ENCODE data around the gene PPP1R18.

DNA sequence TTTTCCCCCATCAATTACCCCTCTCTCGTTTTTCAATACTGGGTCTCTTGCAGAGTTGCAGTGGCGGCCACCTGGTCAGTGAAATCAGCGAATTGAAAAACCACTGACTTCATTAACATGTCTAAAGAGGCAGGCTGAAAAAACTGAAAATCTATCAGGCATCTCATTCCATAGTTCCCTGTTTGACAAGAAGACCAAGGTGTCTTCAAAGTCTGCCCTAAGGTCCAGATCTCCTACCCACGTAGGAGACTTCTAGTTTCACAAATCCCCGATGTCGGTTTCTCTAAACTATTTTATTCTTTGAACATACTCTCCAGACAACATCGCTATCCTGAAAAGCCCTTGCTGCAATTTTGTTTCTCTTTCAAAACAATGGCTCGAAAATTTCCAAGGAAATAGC, 32.9 kb upstream of the PPP1R18 start:
- TF ChIP-seq, protein P1, sequence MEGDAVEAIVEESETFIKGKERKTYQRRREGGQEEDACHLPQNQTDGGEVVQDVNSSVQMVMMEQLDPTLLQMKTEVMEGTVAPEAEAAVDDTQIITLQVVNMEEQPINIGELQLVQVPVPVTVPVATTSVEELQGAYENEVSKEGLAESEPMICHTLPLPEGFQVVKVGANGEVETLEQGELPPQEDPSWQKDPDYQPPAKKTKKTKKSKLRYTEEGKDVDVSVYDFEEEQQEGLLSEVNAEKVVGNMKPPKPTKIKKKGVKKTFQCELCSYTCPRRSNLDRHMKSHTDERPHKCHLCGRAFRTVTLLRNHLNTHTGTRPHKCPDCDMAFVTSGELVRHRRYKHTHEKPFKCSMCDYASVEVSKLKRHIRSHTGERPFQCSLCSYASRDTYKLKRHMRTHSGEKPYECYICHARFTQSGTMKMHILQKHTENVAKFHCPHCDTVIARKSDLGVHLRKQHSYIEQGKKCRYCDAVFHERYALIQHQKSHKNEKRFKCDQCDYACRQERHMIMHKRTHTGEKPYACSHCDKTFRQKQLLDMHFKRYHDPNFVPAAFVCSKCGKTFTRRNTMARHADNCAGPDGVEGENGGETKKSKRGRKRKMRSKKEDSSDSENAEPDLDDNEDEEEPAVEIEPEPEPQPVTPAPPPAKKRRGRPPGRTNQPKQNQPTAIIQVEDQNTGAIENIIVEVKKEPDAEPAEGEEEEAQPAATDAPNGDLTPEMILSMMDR (IDR thresholded peaks at IDR 0.05): no peak
- TF ChIP-seq POLR2A (IDR thresholded peaks at IDR 0.05): no peak
